Mesodermal cell (in vitro differentiated cells): ENCODE measurements around the gene CDC20B. TPM values are rescaled to one million over a fixed set of nuclear protein-coding genes. Genes with fewer than 3 reads are reported as not detected.

Source experiments
- H3K27ac ChIP-seq: 2 replicates; pipeline ENCODE4 v1.7.0; 2013; ENCODE audit warnings: mild to moderate bottlenecking, low read depth, low read length, moderate library complexity; ENCODE audit not compliant: severe bottlenecking
- H3K36me3 ChIP-seq: 2 replicates; pipeline ENCODE4 v1.7.1; 2013; ENCODE audit warnings: mild to moderate bottlenecking, low read length, moderate library complexity; ENCODE audit not compliant: control insufficient read depth, insufficient read depth
- H3K4me1 ChIP-seq: one replicate; pipeline ENCODE4 v1.7.1; 2013; ENCODE audit warnings: mild to moderate bottlenecking, low read length; ENCODE audit not compliant: insufficient read depth, control insufficient read depth, poor library complexity, severe bottlenecking
- H3K4me3 ChIP-seq: 2 replicates; pipeline ENCODE4 v1.7.0; 2013; ENCODE audit warnings: low read length, control low read depth, mild to moderate bottlenecking; ENCODE audit not compliant: insufficient read depth, poor library complexity, severe bottlenecking; ENCODE audit errors: extremely low read depth
- H3K9me3 ChIP-seq: 2 replicates; pipeline ENCODE4 v1.7.1; 2013; ENCODE audit warnings: mild to moderate bottlenecking, low read length, moderate library complexity; ENCODE audit not compliant: control insufficient read depth
- WGBS, 2 experiments: methylation state at CpG; one replicate each; pipeline ENCODE4 v1.1.5; 2013; ENCODE audit warnings: missing lambda C conversion rate in 2 of 2; ENCODE audit not compliant: insufficient coverage in 2 of 2; 5-methylcytosine and 5-hydroxymethylcytosine counted together
- polyA plus RNA-seq, 2 experiments: library from polyadenylated mRNA; stranded (reverse); fragments of 50-300 nt; gene quantifications; one replicate each; pipeline ENCODE4 v1.2.3, GENCODE V29; 2013

CDC20B gene
- polyA plus RNA-seq (2013, experiment 1 of 2): 0.55 TPM
- 0.46 TPM for polyA plus RNA-seq (2013, experiment 2 of 2)

GRCh38 chr5:55172937-55173686 is at the start of gene CDC20B:
CDC20B (minus strand) TSS chr5:55173177; CDS start chr5:55173000, 177 bp downstream.
- H3K4me3 ChIP-seq: peak within 1 kb of the TSS; percentile 32
- H3K27ac ChIP-seq: no peak within 1 kb of the TSS
- peaks cover 6% of the 10 kb centered on the region for H3K4me1 ChIP-seq
- 0 to 1% methylated on average over 33 to 57 of the region's 69 CpGs for whole genome bisulfite sequencing, 2 experiments
- H3K36me3 ChIP-seq: no peaks in the 10 kb centered on the region
- H3K9me3 ChIP-seq: no peaks in the 10 kb centered on the region

DNA sequence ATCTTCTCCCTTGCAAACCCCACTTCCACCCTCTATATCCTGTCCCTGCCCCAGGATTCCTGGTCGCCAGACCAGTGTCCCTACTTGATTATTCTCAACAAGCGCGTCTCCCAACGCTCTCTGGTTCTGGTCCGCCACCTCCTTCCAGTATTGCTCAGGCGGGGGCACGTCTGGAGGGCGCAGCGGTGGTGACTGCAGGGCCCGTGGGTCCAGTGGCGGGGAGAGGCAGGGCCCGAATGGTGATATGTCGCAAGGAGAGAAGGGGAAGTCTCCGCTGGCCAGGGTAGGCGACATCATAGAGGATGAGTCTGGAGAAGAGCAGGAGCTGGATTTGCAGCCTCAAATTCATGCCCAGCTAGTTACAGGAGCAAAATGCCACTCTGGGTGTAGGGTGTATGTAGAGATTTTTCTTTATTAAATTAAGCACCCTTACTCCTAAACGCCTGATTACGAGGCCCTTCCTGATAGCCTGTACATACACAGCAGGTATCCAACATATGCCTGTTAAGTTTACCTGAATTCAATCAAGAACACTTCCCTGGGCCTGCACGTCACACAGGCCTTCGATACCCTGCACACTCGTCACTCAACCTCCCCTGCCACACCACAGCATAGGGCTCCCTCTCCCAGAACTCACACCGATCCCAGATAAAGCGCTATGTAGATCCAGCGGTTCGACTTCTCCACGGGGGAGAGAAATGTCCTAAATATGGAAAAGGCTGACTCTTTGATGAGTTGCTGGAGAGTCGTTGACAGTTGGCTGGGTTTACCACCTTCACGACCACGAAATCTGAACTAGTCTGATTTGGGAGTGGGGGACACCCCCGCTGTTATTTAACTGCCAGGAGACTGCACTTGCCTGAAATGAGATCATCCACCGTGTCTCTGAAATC is 49.4 kb upstream of the CDC20B start:
- H3K4me3 ChIP-seq: no peak overlapping the region
- 8 to 16% methylated on average over 21 to 22 of the region's 30 CpGs for WGBS, 2 experiments
- no peaks in the 10 kb centered on the region for H3K36me3 ChIP-seq
- H3K9me3 ChIP-seq: no peaks in the 10 kb centered on the region
- H3K27ac ChIP-seq: no peak overlapping the region
- H3K4me1 ChIP-seq: peaks cover 8% of the 10 kb centered on the region

- 0 to 1% methylated on average over 52 to 56 of the region's 62 CpGs for WGBS, 2 experiments
- no peak overlapping the region for H3K27ac ChIP-seq
- peaks cover 8% of the 10 kb centered on the region for H3K4me1 ChIP-seq
- no peaks in the 10 kb centered on the region for H3K36me3 ChIP-seq
- H3K9me3 ChIP-seq: no peaks in the 10 kb centered on the region
- H3K4me3 ChIP-seq: peak overlapping the region; percentile 40
These were observed 47.6 kb upstream of the CDC20B start for GRCh38 chr5:55220433-55221185.

GRCh38 chr5:55219770-55220169 is 46.8 kb upstream of the CDC20B start:
- no peaks in the 10 kb centered on the region for H3K36me3 ChIP-seq
- no peak overlapping the region for H3K4me3 ChIP-seq
- H3K4me1 ChIP-seq: peaks cover 8% of the 10 kb centered on the region
- WGBS, 2 experiments: no CpG with 5 or more reads among the region's 3 CpGs
- no peaks in the 10 kb centered on the region for H3K9me3 ChIP-seq
- H3K27ac ChIP-seq: no peak overlapping the region

DNA sequence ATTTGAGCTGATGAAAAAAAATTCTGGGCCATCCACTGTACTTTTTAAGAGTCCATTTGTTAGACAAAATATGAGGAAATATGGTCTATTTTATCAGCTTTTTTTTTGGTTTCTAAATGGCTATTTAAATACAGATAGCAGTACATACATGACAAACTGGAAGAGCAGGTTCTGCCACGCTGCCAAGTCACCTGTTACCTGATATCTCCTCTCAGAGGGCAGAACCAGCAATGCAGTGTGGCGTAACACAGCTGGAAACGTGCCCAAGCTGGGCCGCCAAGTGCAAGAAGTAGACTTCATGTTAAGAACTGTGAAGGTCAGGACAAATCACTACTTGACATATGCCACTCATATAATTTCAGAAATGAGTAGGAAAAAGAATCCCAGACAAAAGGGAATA is 46.0 kb upstream of the CDC20B start:
- H3K36me3 ChIP-seq: no peaks in the 10 kb centered on the region
- 58 to 66% methylated on average over 2 to 3 of the region's 4 CpGs for WGBS, 2 experiments
- H3K4me1 ChIP-seq: peaks cover 8% of the 10 kb centered on the region
- no peaks in the 10 kb centered on the region for H3K9me3 ChIP-seq
- no peak overlapping the region for H3K27ac ChIP-seq
- H3K4me3 ChIP-seq: no peak overlapping the region

DNA sequence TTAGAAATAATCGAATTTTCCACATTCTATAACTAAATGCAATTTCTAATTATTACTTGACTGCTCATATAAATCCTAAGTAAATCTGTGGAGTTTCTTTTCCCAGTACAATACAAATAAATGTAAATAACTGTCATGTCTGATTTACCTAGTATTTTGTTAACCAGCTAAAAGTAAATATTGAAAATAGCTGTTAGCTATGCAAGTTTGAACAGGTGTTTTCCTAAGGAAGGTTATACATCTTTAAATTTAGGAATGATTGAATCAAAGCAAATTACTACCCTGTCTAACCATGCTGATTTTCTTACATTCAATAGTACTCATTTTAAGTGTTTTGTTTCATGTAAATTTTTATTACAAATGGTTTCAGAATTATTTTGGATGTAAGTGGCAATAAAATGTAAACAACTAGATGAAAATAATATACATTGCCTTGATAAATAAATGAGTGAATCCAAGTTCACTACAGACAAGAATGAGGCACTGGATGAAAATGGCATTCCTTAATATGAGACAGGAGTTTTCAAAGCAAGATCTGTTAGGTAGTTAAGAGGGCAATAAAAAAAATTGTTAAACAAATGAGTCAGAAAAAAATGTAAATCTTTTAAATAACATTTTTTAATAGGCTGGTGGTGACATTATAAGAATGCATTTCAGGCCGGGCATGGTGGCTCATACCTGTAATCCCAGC is 38.4 kb upstream of the CDC20B start:
- Histone ChIP-seq H3K4me1 (no peaks in the 10 kb centered on the region), H3K27ac (no peak overlapping the region), H3K9me3 (no peaks in the 10 kb centered on the region), H3K36me3 (no peaks in the 10 kb centered on the region), H3K4me3 (no peak overlapping the region)
- WGBS, 2 experiments: 60% methylated on average over 1 of the region's 2 CpGs; no CpG with 5 or more reads in 1 of the 2 experiments

- Histone ChIP-seq H3K9me3 (no peaks in the 10 kb centered on the region), H3K36me3 (no peaks in the 10 kb centered on the region), H3K27ac (no peak overlapping the region), H3K4me3 (no peak overlapping the region), H3K4me1 (no peaks in the 10 kb centered on the region)
- 89% methylated on average over 2 of the region's 2 CpGs; no CpG with 5 or more reads in 1 of the 2 experiments for WGBS, 2 experiments
These were observed 32.0 kb upstream of the CDC20B start for GRCh38 chr5:55205001-55205400.

GRCh38 chr5:55191165-55191564 is 18.2 kb upstream of the CDC20B start:
- no CpG with 5 or more reads among the region's 2 CpGs for WGBS, 2 experiments
- H3K36me3 ChIP-seq: no peaks in the 10 kb centered on the region
- H3K9me3 ChIP-seq: no peaks in the 10 kb centered on the region
- H3K27ac ChIP-seq: no peak overlapping the region
- no peaks in the 10 kb centered on the region for H3K4me1 ChIP-seq
- H3K4me3 ChIP-seq: no peak overlapping the region

DNA sequence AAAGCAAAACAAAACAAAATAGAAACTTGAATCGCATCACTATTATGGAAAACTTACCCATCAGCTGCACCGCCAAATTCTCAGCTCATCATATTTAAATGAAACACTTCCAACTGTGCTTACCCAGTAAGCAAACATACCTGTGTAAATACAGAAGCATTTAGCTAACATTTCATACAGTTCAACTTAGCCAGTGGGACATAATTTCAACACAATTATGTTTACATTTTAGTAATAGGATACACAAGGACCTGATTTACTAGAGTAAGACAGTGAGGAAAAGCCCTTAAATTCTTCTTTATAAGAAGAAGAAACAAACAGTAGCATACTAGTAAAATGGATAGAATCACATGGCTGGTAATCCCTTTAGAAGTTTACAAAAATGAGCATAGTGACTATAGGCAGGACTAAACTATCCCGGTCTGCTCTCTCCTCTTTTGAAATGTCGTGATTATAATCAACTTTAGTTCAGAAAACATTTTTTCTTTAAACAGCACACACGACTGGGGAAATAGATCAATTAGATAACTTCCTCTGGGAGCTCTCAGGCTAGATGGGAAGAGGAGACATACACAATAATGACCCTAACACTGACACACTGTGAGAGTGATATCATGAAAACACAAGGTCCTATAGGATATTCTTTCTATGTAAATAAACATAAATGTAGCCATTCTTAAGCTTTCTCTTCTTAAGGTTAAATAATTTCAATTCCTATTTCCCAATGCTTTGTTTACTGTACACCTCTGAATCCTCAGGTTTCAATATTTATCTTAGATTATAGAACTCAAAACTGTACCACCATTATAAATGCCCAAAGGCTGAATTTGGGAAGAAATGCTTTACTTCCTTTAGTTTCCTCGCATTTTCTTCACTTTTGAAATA is 15.9 kb upstream of the CDC20B start:
- H3K4me1 ChIP-seq: no peaks in the 10 kb centered on the region
- H3K9me3 ChIP-seq: no peaks in the 10 kb centered on the region
- H3K36me3 ChIP-seq: no peaks in the 10 kb centered on the region
- no peak overlapping the region for H3K4me3 ChIP-seq
- no peak overlapping the region for H3K27ac ChIP-seq
- 77 to 95% methylated on average over 2 to 5 of the region's 6 CpGs for WGBS, 2 experiments
